ENCODE measurements around the gene IL4R. TPM values are rescaled to one million over a fixed set of nuclear protein-coding genes. Genes with fewer than 3 reads are reported as not detected.

Gene IL4R
- total RNA-seq, 2 donors from 2014 or later = 163 to 216 TPM

- Mint-ChIP-seq H3K4me3 (no peak overlapping the region), H3K27ac (peak overlapping the region; percentile 54), H3K27me3 (no peaks in the 10 kb centered on the region), H3K9me3 (no peaks in the 10 kb centered on the region), H3K36me3 (ENCODE audit: low read depth) (peaks cover 100% of the 10 kb centered on the region), H3K4me1 (peaks cover 9% of the 10 kb centered on the region)
- ATAC-seq (replicated peaks) = no peak
Observed at GRCh38 chr16:27359615-27360014, 45.8 kb downstream of the IL4R start.

- Mint-ChIP-seq H3K4me1 (peaks cover 4% of the 10 kb centered on the region), H3K36me3 (ENCODE audit: low read depth) (peaks cover 88% of the 10 kb centered on the region), H3K9me3 (no peaks in the 10 kb centered on the region), H3K4me3 (no peak overlapping the region), H3K27ac (peak overlapping the region; percentile 10), H3K27me3 (no peaks in the 10 kb centered on the region)
- ATAC-seq (replicated peaks) = no peak
Observed at GRCh38 chr16:27361987-27362386, 48.2 kb downstream of the IL4R start.

GRCh38 chr16:27362570-27363245 is 48.9 kb downstream of the IL4R start:
- H3K9me3 Mint-ChIP-seq = no peaks in the 10 kb centered on the region
- peak overlapping the region; percentile 10 for H3K27ac Mint-ChIP-seq
- ATAC-seq (replicated peaks) = no peak
- no peak overlapping the region for H3K4me3 Mint-ChIP-seq
- H3K36me3 Mint-ChIP-seq (ENCODE audit: low read depth) = peaks cover 81% of the 10 kb centered on the region
- no peaks in the 10 kb centered on the region for H3K27me3 Mint-ChIP-seq
- peaks cover 5% of the 10 kb centered on the region for H3K4me1 Mint-ChIP-seq

- Mint-ChIP-seq H3K4me1 (peaks cover 10% of the 10 kb centered on the region), H3K27me3 (no peaks in the 10 kb centered on the region), H3K27ac (no peak overlapping the region), H3K36me3 (ENCODE audit: low read depth) (peaks cover 75% of the 10 kb centered on the region), H3K4me3 (no peak overlapping the region), H3K9me3 (no peaks in the 10 kb centered on the region)
- no peak for ATAC-seq (replicated peaks)
Observed at GRCh38 chr16:27363246-27363632, 49.5 kb downstream of the IL4R start.

GRCh38 chr16:27363797-27364196 is 50.0 kb downstream of the IL4R start:
- Mint-ChIP-seq H3K36me3 (ENCODE audit: low read depth) (peaks cover 70% of the 10 kb centered on the region), H3K27ac (peak overlapping the region; percentile 50), H3K27me3 (no peaks in the 10 kb centered on the region), H3K4me3 (no peak overlapping the region), H3K4me1 (peaks cover 13% of the 10 kb centered on the region), H3K9me3 (no peaks in the 10 kb centered on the region)
- ATAC-seq (replicated peaks) = no peak

GRCh38 chr16:27364493-27365141 is 50.8 kb downstream of the IL4R start:
- no peaks in the 10 kb centered on the region for H3K9me3 Mint-ChIP-seq
- H3K4me1 Mint-ChIP-seq = peaks cover 16% of the 10 kb centered on the region
- peaks cover 62% of the 10 kb centered on the region for H3K36me3 Mint-ChIP-seq (ENCODE audit: low read depth)
- peak overlapping the region; percentile 50 for H3K27ac Mint-ChIP-seq
- H3K4me3 Mint-ChIP-seq = no peak overlapping the region
- H3K27me3 Mint-ChIP-seq = no peaks in the 10 kb centered on the region
- ATAC-seq (replicated peaks) = no peak

- peaks cover 24% of the 10 kb centered on the region for H3K4me1 Mint-ChIP-seq
- H3K27ac Mint-ChIP-seq = peak overlapping the region; percentile 50
- ATAC-seq (replicated peaks) = peak; percentile 23
- H3K9me3 Mint-ChIP-seq = peaks cover under 1% of the 10 kb centered on the region
- H3K4me3 Mint-ChIP-seq = peak overlapping the region; percentile 12
- H3K36me3 Mint-ChIP-seq (ENCODE audit: low read depth) = peaks cover 54% of the 10 kb centered on the region
- no peaks in the 10 kb centered on the region for H3K27me3 Mint-ChIP-seq
Observed at GRCh38 chr16:27365142-27366089, 51.6 kb downstream of the IL4R start.

GRCh38 chr16:27366687-27367460 is 53.1 kb downstream of the IL4R start:
- Mint-ChIP-seq H3K9me3 (peaks cover 3% of the 10 kb centered on the region), H3K4me1 (peaks cover 26% of the 10 kb centered on the region), H3K36me3 (ENCODE audit: low read depth) (peaks cover 39% of the 10 kb centered on the region), H3K27ac (peak overlapping the region; percentile 94), H3K4me3 (peak overlapping the region; percentile 77), H3K27me3 (no peaks in the 10 kb centered on the region)
- peak; percentile 5 for ATAC-seq (replicated peaks)

- peak; percentile 82 for ATAC-seq (replicated peaks)
- Mint-ChIP-seq H3K9me3 (peaks cover 3% of the 10 kb centered on the region), H3K36me3 (ENCODE audit: low read depth) (peaks cover 31% of the 10 kb centered on the region), H3K4me3 (peak overlapping the region; percentile 77), H3K27ac (peak overlapping the region; percentile 94), H3K27me3 (no peaks in the 10 kb centered on the region), H3K4me1 (peaks cover 26% of the 10 kb centered on the region)
Observed at GRCh38 chr16:27367461-27368357, 53.9 kb downstream of the IL4R start.

GRCh38 chr16:27368358-27368722 is 54.6 kb downstream of the IL4R start:
- H3K9me3 Mint-ChIP-seq = peaks cover 3% of the 10 kb centered on the region
- peak overlapping the region; percentile 94 for H3K27ac Mint-ChIP-seq
- peak overlapping the region; percentile 77 for H3K4me3 Mint-ChIP-seq
- ATAC-seq (replicated peaks) = no peak
- H3K27me3 Mint-ChIP-seq = no peaks in the 10 kb centered on the region
- H3K36me3 Mint-ChIP-seq (ENCODE audit: low read depth) = peaks cover 24% of the 10 kb centered on the region
- peaks cover 26% of the 10 kb centered on the region for H3K4me1 Mint-ChIP-seq

GRCh38 chr16:27369806-27370205 is 56.0 kb downstream of the IL4R start:
- peaks cover 3% of the 10 kb centered on the region for H3K9me3 Mint-ChIP-seq
- H3K4me1 Mint-ChIP-seq = peaks cover 26% of the 10 kb centered on the region
- ATAC-seq (replicated peaks) = no peak
- no peaks in the 10 kb centered on the region for H3K27me3 Mint-ChIP-seq
- H3K36me3 Mint-ChIP-seq (ENCODE audit: low read depth) = peaks cover 10% of the 10 kb centered on the region
- peak overlapping the region; percentile 48 for H3K27ac Mint-ChIP-seq
- peak overlapping the region; percentile 41 for H3K4me3 Mint-ChIP-seq

GRCh38 chr16:27370318-27370717 is 56.5 kb downstream of the IL4R start:
- peak overlapping the region; percentile 48 for H3K27ac Mint-ChIP-seq
- H3K36me3 Mint-ChIP-seq (ENCODE audit: low read depth) = peaks cover 6% of the 10 kb centered on the region
- no peaks in the 10 kb centered on the region for H3K27me3 Mint-ChIP-seq
- peak overlapping the region; percentile 41 for H3K4me3 Mint-ChIP-seq
- no peak for ATAC-seq (replicated peaks)
- H3K4me1 Mint-ChIP-seq = peaks cover 26% of the 10 kb centered on the region
- peaks cover 3% of the 10 kb centered on the region for H3K9me3 Mint-ChIP-seq

GRCh38 chr16:27373312-27373711 is 59.5 kb downstream of the IL4R start:
- H3K4me3 Mint-ChIP-seq = no peak overlapping the region
- H3K27ac Mint-ChIP-seq = no peak overlapping the region
- no peaks in the 10 kb centered on the region for H3K27me3 Mint-ChIP-seq
- H3K36me3 Mint-ChIP-seq (ENCODE audit: low read depth) = no peaks in the 10 kb centered on the region
- H3K4me1 Mint-ChIP-seq = peaks cover 27% of the 10 kb centered on the region
- peaks cover 3% of the 10 kb centered on the region for H3K9me3 Mint-ChIP-seq
- ATAC-seq (replicated peaks) = no peak
